HCT116 (cell line): ENCODE measurements around the gene PIP4K2A. TPM values are rescaled to one million over a fixed set of nuclear protein-coding genes. Genes with fewer than 3 reads are reported as not detected.

ENCODE experiments used
- ATAC-seq: fragments of 200-7000 bp; cut with Tn5 transposase; 2 replicates; pipeline ENCODE4 v1.9.1; 2020; ENCODE audit warnings: mild to moderate bottlenecking, moderate library complexity
- BruUV-seq: library from RNA; stranded (reverse); fragments of 400-500 nt; replicated peaks from 2 replicates; lab custom pipeline; 2021; lab: Mats Ljungman, UMichigan
- CTCF ChIA-PET: fragments of 300-600 bp; sonication (Branson Sonifier 250); formaldehyde crosslinking; loops from one replicate; lab custom pipeline; 2021; ENCODE audit warnings: antibody characterized with exemption; lab: Charles Lee
- POLR2A ChIA-PET: fragments of 300-600, 350-600 bp; sonication (Branson Sonifier 250); formaldehyde crosslinking; loops from one replicate; lab custom pipeline; 2021; ENCODE audit warnings: antibody characterized with exemption; lab: Charles Lee
- RAD21 ChIA-PET, 2 experiments: fragments of 300-600 bp; sonication (Branson Sonifier 250); formaldehyde crosslinking; loops; one replicate each; lab custom pipeline; 2023; ENCODE audit warnings: low total read pairs in 2 of 2; ENCODE audit not compliant: uncharacterized antibody in 2 of 2, unreplicated experiment in 2 of 2, low non-redundant PET in 1 of 2; lab: Charles Lee
- DNase-seq: peaks from one replicate; pipeline ENCODE4 v3.0.0-alpha.2; 2010; ENCODE audit warnings: low read depth, low spot score
- H2AFZ ChIP-seq: fragments of 200-600 bp; shearing (Covaris generic), sonication (generic); 2 replicates; pipeline ENCODE4 v1.6.1; 2017; ENCODE audit warnings: low read depth, mixed run types, mixed read lengths, antibody characterized with exemption, low read length; ENCODE audit not compliant: poor library complexity, severe bottlenecking
- H3K27ac ChIP-seq: 2 replicates; pipeline ENCODE4 v1.5.1; 2012; ENCODE audit warnings: low read depth, low read length
- H3K27me3 ChIP-seq: fragments of 200-600 bp; sonication (generic); 2 replicates; pipeline ENCODE4 v1.6.1; 2016; ENCODE audit warnings: mixed run types, low read length, mixed read lengths; ENCODE audit not compliant: insufficient read depth
- H3K36me3 ChIP-seq, 2 experiments: fragments of 200-500 bp in 1 of 2; fragments of 200-600 bp in 1 of 2; sonication (Bioruptor generic) in 1 of 2; sonication (generic) in 1 of 2; 2 replicates each; pipeline versions ENCODE4 v1.5.1 to v1.6.1; 2014 to 2016; ENCODE audit warnings: low read length in 2 of 2, inconsistent platforms in 1 of 2, mixed read lengths in 1 of 2, mixed run types in 1 of 2; ENCODE audit not compliant: insufficient read depth in 2 of 2, control insufficient read depth in 1 of 2
- H3K4me1 ChIP-seq, 2 experiments: fragments of 200-600 bp in 1 of 2; sonication (generic) in 1 of 2; 2 replicates each; pipeline versions ENCODE4 v1.5.1 to v1.6.1; 2012 to 2017; ENCODE audit warnings: low read length in 2 of 2, inconsistent platforms in 1 of 2, mild to moderate bottlenecking in 1 of 2, mixed read lengths in 1 of 2, mixed run types in 1 of 2, moderate library complexity in 1 of 2; ENCODE audit not compliant: insufficient read depth in 2 of 2, control insufficient read depth in 1 of 2
- H3K4me2 ChIP-seq: fragments of 200-600 bp; sonication (generic); 2 replicates; pipeline ENCODE4 v1.6.1; 2017; ENCODE audit warnings: mixed run types, low read length, mixed read lengths
- H3K4me3 ChIP-seq, 2 experiments: fragments of 200-600 bp in 1 of 2; sonication (generic) in 1 of 2; replicated peaks in 1 of 2; 2 replicates each; pipeline ENCODE4 v1.5.1; 2011 to 2016; ENCODE audit warnings: low read length in 2 of 2, control low read depth in 1 of 2, low read depth in 1 of 2, mild to moderate bottlenecking in 1 of 2, mixed read lengths in 1 of 2, mixed run types in 1 of 2
- H3K79me2 ChIP-seq: fragments of 200-600 bp; sonication (generic); 2 replicates; pipeline ENCODE4 v1.6.1; 2017; ENCODE audit warnings: mild to moderate bottlenecking, mixed run types, low read length, moderate library complexity, mixed read lengths; ENCODE audit not compliant: insufficient read depth
- H3K9ac ChIP-seq: fragments of 200-600 bp; sonication (generic); 2 replicates; pipeline ENCODE4 v1.6.1; 2016; ENCODE audit warnings: low read length, mixed read lengths
- H3K9me2 ChIP-seq: fragments of 200-600 bp; sonication (generic), shearing (Covaris generic); 2 replicates; pipeline ENCODE4 v1.6.1; 2017; ENCODE audit warnings: mixed run types, mild to moderate bottlenecking, moderate library complexity; ENCODE audit not compliant: insufficient read depth
- H3K9me3 ChIP-seq, 2 experiments: fragments of 200-500 bp in 1 of 2; fragments of 200-600 bp in 1 of 2; sonication (Bioruptor generic) in 1 of 2; sonication (generic) in 1 of 2; 2 replicates each; pipeline ENCODE4 v1.6.1; 2014 to 2017; ENCODE audit warnings: low read length in 2 of 2, mixed read lengths in 2 of 2, inconsistent platforms in 1 of 2, low read depth in 1 of 2, mild to moderate bottlenecking in 1 of 2, mixed run types in 1 of 2, moderate library complexity in 1 of 2; ENCODE audit not compliant: control insufficient read depth in 1 of 2, insufficient read depth in 1 of 2
- H4K20me1 ChIP-seq: fragments of 200-600 bp; sonication (generic), shearing (Covaris generic); 2 replicates; pipeline ENCODE4 v1.6.1; 2017; ENCODE audit warnings: mixed run types, mild to moderate bottlenecking, moderate library complexity; ENCODE audit not compliant: insufficient read depth
- CBX3 ChIP-seq: IDR thresholded peaks from 2 replicates; pipeline ENCODE4 v1.6.1; 2012; ENCODE audit warnings: low read depth
- CEBPB ChIP-seq: IDR thresholded peaks from 2 replicates; pipeline ENCODE4 v1.6.1; 2012; ENCODE audit warnings: low read depth
- CTCF ChIP-seq, 3 experiments: fragments of 200-600 bp in 1 of 3; sonication (generic) in 1 of 3; IDR thresholded peaks in 2 of 3; conservative IDR thresholded peaks in 1 of 3; 2 replicates each; pipeline ENCODE4 v1.5.1; 2012 to 2017; ENCODE audit warnings: low read depth in 2 of 3, low read length in 2 of 3, antibody characterized with exemption in 1 of 3, borderline replicate concordance in 1 of 3, control low read depth in 1 of 3, mild to moderate bottlenecking in 1 of 3, mixed read lengths in 1 of 3, mixed run types in 1 of 3, moderate library complexity in 1 of 3; ENCODE audit not compliant: insufficient read depth in 1 of 3
- EGR1 ChIP-seq: IDR thresholded peaks from 2 replicates; pipeline ENCODE4 v1.6.1; 2012; ENCODE audit warnings: low read depth
- ELF1 ChIP-seq: IDR thresholded peaks from 2 replicates; pipeline ENCODE4 v1.6.1; 2012; ENCODE audit warnings: low read depth, borderline replicate concordance
- EZH2 ChIP-seq: fragments of 200-600 bp; sonication (generic); IDR thresholded peaks from 2 replicates; pipeline ENCODE4 v1.6.1; 2017; ENCODE audit warnings: antibody characterized with exemption, mixed run types
- EZH2phosphoT487 ChIP-seq: fragments of 200-600 bp; IDR thresholded peaks from 2 replicates; pipeline ENCODE4 v1.6.1; 2018; ENCODE audit warnings: antibody characterized with exemption, borderline replicate concordance
- JUND ChIP-seq: IDR thresholded peaks from 2 replicates; pipeline ENCODE4 v1.6.1; 2012
- POLR2A ChIP-seq: IDR thresholded peaks from 2 replicates; pipeline ENCODE4 v1.7.0; 2011; ENCODE audit warnings: borderline replicate concordance; ENCODE audit not compliant: insufficient read depth, insufficient read length; ENCODE audit errors: extremely low read depth
- SRF ChIP-seq: IDR thresholded peaks from 2 replicates; pipeline ENCODE4 v1.6.1; 2012; ENCODE audit warnings: low read depth
- ZBTB33 ChIP-seq: IDR thresholded peaks from 2 replicates; pipeline ENCODE4 v1.6.1; 2011; ENCODE audit warnings: mild to moderate bottlenecking, low read length, moderate library complexity; ENCODE audit not compliant: insufficient replicate concordance; ENCODE audit errors: extremely low read depth
- ZFX ChIP-seq: fragments of 450-650 bp; IDR thresholded peaks from 2 replicates; pipeline ENCODE4 v1.6.1; 2017
- ZNF274 ChIP-seq: fragments of 200-500 bp; sonication (Bioruptor generic); IDR thresholded peaks from 2 replicates; pipeline ENCODE4 v1.6.1; 2014; ENCODE audit warnings: mild to moderate bottlenecking, low read depth, low read length, inconsistent platforms
- intact Hi-C: fragments of 100-400 bp; cut with micrococcal nuclease; formaldehyde crosslinking; loops from 2 replicates; pipeline ENCODE4 v1.10.0; 2022
- total RNA-seq: library from RNA; stranded (reverse); gene quantifications from one replicate; pipeline ENCODE4 v1.2.1, GENCODE V29; 2021; ENCODE audit not compliant: unreplicated experiment
- TF ChIP-seq, protein P1 (sequence below): IDR thresholded peaks from 2 replicates; pipeline ENCODE4 v1.6.1; 2012
- TF ChIP-seq, protein P2 (sequence below): IDR thresholded peaks from 2 replicates; pipeline ENCODE4 v1.6.1; 2012; ENCODE audit warnings: low read depth

The PIP4K2A gene
- total RNA-seq, 1 experiment from 2014 or later, result 41.9 TPM

- no peaks in the 10 kb centered on the region for H3K4me1 ChIP-seq
- H3K27ac ChIP-seq, result no peak overlapping the region
- no peaks in the 10 kb centered on the region for H3K79me2 ChIP-seq
- POLR2A ChIA-PET, result no interaction called here
- no TSS peak for BruUV-seq
- RAD21 ChIA-PET, result no interaction called here
- no peak overlapping the region for H3K4me2 ChIP-seq
- DNase-seq (no peak), ATAC-seq (no peak)
- no peaks in the 10 kb centered on the region for H3K9me2 ChIP-seq
- 0 out of 2 replicates have a peak, but pooled peaks cover 6% of the 10 kb centered on the region for H4K20me1 ChIP-seq
- TF ChIP-seq EZH2, result no peak
- no peak for TF ChIP-seq ZNF274
- TF ChIP-seq ZBTB33, result no peak
- TF ChIP-seq ELF1, result no peak
- TF ChIP-seq, protein P1, sequence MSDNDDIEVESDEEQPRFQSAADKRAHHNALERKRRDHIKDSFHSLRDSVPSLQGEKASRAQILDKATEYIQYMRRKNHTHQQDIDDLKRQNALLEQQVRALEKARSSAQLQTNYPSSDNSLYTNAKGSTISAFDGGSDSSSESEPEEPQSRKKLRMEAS, result no peak
- TF ChIP-seq EZH2phosphoT487, result no peak
- no peak for TF ChIP-seq CEBPB
- no peak for TF ChIP-seq SRF
- TF ChIP-seq ZFX, result no peak
- TF ChIP-seq, protein P2, sequence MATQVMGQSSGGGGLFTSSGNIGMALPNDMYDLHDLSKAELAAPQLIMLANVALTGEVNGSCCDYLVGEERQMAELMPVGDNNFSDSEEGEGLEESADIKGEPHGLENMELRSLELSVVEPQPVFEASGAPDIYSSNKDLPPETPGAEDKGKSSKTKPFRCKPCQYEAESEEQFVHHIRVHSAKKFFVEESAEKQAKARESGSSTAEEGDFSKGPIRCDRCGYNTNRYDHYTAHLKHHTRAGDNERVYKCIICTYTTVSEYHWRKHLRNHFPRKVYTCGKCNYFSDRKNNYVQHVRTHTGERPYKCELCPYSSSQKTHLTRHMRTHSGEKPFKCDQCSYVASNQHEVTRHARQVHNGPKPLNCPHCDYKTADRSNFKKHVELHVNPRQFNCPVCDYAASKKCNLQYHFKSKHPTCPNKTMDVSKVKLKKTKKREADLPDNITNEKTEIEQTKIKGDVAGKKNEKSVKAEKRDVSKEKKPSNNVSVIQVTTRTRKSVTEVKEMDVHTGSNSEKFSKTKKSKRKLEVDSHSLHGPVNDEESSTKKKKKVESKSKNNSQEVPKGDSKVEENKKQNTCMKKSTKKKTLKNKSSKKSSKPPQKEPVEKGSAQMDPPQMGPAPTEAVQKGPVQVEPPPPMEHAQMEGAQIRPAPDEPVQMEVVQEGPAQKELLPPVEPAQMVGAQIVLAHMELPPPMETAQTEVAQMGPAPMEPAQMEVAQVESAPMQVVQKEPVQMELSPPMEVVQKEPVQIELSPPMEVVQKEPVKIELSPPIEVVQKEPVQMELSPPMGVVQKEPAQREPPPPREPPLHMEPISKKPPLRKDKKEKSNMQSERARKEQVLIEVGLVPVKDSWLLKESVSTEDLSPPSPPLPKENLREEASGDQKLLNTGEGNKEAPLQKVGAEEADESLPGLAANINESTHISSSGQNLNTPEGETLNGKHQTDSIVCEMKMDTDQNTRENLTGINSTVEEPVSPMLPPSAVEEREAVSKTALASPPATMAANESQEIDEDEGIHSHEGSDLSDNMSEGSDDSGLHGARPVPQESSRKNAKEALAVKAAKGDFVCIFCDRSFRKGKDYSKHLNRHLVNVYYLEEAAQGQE, result no peak
- TF ChIP-seq POLR2A, result no peak
- no peak for TF ChIP-seq EGR1
- TF ChIP-seq CTCF (IDR thresholded peaks at IDR 0.05 in 2 of 3, conservative IDR thresholded peaks at IDR 0.05 in 1 of 3; ENCODE audit: borderline replicate concordance in 1 of 3, insufficient read depth in 1 of 3, low read depth in 2 of 3, low read length in 2 of 3), result no peak
- no peak for TF ChIP-seq CBX3
- no peak for TF ChIP-seq JUND
- no peak overlapping the region for H3K4me3 ChIP-seq
- H3K9ac ChIP-seq, result no peak overlapping the region
- H2AFZ ChIP-seq, result no peak overlapping the region
- CTCF ChIA-PET, result no interaction called here
- H3K9me3 ChIP-seq, result no peaks in the 10 kb centered on the region
- H3K36me3 ChIP-seq, result 0 out of 4 replicates have a peak, but pooled peaks cover 0 to 7% of the 10 kb centered on the region in 2 experiments
- H3K27me3 ChIP-seq, result no peaks in the 10 kb centered on the region
- intact Hi-C loops, result no loop called here
Measured at GRCh38 chr10:22560913-22561239, 153.5 kb downstream of the PIP4K2A start.
